Stromal cell of bone marrow (primary cell): ENCODE data around the gene TOMM7.
"Not testable (repeated sequence)": the region's sequence is repeated elsewhere in the genome, so short reads cannot be mapped to it uniquely, and the experiment has no call there.

ENCODE experiments used
- DNase-seq: peaks from one replicate; pipeline ENCODE4 v3.0.0-alpha.2; 2012; ENCODE audit warnings: low read depth

Gene TOMM7

GRCh38 chr7:22821702-22822485 lies 755 bp downstream of the TOMM7 start:
- no peak for DNase-seq

- DNase-seq: no peak
These were observed 3.2 kb downstream of the TOMM7 start for GRCh38 chr7:22819476-22819875.

GRCh38 chr7:22814261-22815208 lies 8.1 kb downstream of the TOMM7 start:
- no peak for DNase-seq

DNA sequence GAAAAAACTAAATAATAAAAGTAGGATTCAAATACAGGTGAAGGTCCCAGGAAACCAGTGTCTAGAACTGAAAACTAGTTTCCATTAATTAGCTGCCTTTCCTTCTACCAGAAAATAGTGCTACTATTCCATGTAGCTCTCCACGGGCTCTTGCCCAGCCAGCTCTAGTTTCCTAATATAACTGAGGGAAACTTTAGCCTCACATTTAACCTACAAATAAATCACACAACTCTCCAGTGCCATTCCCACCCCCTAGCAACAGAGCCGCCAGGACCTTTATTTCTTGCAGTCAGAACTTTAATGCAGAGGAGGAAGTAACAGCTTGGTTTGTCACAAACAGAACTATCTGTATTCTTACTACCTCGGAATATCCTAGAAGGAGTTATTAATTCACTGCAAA lies 10.3 kb downstream of the TOMM7 start:
- DNase-seq: no peak

DNA sequence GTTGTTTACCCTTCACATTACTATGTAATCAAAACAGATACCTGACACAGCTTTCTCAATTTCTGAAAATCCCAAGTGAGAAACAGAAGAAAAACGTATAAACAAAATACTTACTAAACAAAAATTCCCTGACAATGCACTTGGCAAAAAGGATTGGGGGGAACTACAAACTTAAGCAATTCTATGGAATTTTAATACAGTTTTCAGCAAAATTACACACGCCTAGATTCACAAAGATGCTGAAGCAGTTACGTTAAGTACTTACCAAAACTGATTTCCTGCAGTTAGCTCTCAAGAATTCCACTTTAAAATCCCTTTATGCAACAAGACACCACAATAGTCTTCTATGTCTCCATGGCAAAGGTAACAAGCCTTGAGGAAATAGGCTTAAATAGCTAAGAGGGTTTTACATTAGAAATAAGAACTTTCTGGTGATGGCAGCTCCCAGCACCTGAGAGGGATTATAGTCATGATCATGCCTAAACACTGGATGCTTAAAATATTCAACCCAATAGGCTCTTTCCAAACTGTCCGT lies 10.8 kb downstream of the TOMM7 start:
- DNase-seq: no peak

DNA sequence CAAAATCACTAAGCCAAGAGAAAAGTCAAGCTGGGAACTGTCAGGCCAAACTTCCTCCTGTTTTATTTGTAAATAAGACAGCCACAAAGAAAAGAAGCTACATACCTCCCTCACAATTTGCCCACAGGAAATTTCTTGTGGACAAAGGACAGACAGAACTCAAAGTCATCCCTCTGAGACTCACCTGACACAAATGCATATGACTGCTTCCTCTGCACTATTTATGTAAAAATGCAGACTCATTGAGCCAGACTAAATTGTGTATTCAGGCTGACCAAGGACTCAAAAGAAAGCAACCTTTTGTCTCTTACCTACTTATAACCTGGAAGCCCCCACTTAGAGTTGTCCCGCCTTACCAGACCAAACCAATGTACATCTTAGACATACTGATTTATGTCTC lies 11.8 kb downstream of the TOMM7 start:
- DNase-seq: no peak

DNA sequence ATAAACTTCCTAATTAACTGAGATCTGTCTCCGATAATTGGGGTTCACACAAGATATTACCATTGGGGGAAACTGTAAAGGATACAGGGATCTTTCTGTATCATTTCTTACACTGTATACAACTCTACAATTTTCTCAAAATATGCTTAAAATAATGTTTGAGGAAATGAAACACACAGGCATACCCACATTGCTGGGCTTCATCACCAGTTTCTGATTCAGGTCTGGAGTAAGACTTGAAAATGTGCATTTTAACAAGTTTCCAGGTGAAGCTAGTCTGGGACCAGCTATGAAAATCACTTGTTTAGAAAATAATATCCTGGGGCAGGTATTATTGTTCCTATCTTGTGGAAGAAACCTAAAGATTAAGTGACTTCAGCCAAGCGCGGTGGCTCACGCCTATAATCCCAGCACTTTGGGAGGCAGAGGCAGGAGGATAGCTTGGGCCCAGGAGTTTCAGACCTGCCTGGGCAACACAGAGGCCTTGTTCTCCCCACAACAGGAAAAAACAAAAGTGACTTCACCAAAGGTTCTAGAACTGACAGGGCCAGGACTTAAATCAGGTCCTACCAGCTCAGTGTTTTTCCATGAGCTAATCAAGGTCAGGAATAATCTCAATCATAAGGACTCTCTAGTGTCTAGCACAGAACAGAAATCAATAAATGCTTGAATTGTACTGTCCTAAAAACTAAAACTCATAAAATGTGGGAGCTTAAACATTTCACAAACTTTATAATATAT lies 12.6 kb downstream of the TOMM7 start:
- DNase-seq: no peak

- no peak for DNase-seq
These were observed 14.5 kb downstream of the TOMM7 start for GRCh38 chr7:22808140-22808539.

DNA sequence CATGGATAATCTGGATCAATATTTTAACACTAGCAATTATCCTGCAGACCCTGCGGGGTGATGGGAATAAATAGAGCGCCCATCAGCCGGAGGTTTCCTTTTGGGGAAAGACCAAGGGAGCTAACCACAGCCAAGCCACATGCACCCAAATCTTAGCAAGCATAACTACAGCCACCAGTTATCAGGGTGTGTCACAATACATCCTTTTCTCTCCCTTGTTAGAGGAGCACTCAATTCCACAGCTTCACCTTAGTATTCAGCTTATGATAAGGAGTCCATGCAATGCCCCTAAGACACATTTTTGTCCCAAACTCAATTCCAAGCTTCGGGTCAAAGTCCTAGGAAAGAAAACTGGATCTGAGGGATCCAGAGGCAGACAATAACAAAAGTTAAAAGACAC lies 15.9 kb downstream of the TOMM7 start:
- no peak for DNase-seq

DNA sequence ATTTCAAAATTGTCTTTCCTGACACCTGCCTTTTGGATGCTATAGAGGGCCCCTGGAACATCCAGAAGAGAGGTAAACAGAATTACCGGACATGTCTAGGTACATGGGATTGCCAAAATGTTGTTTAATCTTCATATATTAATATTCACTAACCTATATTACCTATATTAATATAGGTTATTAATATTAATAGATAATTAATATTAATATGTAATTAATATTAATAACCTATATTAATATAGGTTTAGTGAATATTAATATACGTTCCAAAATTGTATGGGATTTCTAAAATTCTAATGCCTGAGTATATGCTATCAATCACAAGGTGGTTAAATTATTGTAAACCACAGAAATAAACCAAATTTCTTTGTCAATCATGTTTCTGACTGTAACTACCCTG lies 17.4 kb downstream of the TOMM7 start:
- no peak for DNase-seq

- not testable (repeated sequence) for DNase-seq
These were observed 19.8 kb downstream of the TOMM7 start for GRCh38 chr7:22802831-22803230.

- no peak for DNase-seq
These were observed 20.2 kb downstream of the TOMM7 start for GRCh38 chr7:22802426-22802825.

DNA sequence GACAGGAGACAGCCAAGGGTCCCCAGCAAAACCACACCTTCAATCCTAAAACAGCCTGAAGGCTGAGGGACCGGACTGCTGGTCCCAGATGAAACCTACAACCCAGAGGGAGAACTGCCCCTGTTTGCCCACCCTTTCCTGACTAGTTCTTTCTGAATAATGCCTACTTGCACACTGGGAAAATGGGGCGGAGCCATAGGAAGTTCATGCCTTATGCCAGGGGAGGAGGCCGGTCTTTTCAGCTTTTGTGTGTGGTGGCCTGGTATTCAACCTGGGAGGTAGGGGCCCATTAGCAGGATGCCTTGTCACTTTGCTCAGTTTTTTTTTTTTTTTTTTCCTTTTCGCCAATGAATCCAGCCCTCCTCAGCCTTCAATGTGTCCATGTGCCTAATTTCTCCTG lies 20.7 kb downstream of the TOMM7 start:
- DNase-seq: no peak

DNA sequence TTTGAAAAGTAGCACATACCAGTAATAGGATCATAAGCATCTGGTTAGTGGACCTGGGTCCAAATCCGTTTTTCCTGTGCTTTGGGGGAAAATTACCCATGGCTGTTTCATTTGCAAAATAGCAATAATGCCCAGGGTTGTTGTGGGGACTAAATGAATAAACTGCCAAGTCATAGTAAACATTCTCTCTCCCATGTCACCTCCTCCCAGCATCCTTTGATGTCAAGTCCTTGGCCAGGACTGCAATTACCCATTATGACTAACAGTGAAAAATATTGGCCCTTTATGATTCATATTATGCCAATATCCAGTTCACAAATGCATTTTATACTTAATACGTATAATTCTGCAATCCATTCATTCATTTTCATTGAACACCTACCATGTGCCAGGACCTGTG lies 23.0 kb downstream of the TOMM7 start:
- no peak for DNase-seq

DNA sequence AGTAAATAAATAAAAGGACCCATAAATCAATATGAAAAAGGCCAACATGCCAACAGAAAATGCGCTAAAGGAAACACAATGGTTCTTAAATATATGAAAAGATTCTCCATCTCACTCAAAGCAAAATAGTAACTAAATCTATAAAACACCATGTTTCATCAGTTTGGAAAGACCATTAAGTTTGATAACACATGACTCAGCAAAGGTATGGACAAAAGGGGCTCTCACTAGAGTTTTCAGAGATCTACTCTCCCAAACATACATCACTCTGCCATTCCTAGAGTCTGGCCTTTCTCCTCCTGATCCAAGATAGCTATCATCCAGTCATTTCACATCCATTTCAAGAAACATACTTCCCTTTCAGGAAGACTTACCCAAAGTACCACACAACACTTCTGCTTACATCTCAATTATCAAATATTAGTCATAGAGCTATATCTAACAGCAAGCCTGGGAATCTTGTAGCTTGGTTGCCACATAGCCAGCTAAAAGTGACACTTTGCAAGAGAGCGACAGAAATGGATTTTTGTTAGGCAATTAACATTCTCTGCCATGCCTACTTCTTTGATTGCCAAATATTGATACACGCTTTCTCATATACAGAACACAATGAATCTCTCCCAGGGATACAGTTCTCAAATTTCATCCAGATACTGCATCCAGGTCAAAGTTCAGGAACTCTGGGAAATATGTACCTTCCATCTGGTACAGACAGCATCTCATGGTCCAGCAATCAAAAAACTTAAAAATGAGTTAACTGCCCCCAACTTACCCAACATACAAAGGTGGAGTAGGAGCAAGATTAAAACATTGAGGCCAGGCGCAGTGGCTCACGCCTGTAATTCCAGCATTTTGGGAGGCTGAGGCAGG lies 28.8 kb downstream of the TOMM7 start:
- no peak for DNase-seq

DNA sequence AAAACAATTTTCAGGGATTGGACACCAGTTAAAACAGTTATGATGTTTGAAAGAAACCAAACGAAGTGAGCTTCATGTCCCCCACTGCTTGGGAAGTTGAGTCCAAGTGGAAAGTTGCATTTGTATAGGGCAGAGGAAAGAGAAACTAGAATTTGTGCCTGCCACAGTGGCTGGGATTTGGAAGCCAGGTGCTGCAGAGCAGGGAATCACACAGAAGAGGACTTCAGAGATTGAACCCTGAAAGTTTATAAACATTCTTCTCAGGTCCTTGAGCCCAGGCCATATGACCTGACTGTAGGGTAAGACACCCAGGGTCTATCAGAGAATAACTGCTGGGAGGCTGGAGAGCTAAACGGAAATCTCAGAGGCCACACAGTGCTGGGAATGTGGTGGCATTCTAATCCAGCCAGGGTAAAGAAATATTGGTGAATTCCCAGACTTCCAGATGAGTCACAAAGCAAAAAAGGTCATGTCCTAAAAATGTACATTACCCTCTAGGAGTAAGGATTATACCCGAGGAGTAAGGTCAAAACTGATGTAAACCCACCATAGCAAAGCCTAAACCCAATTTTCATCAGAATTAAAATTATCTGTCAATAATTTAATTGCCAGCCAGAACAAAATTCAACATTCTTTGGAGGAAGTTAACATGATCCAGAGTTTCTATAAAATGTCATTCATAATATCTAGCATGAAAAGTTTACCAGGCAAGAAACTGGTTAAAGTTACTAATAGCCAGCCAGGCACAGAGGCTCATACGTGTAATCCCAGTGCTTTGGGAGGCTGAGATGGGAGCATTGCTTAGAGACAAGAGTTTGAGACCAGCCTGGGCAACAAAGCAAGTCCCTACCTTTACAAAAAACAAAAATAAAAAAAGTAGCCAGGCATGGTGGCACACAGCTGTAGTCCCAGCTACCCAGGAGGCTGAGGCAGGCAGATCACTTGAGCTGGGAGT lies 31.2 kb downstream of the TOMM7 start:
- no peak for DNase-seq

- DNase-seq: not testable (repeated sequence)
These were observed 32.0 kb downstream of the TOMM7 start for GRCh38 chr7:22790640-22791039.

- no peak for DNase-seq
These were observed 34.7 kb downstream of the TOMM7 start for GRCh38 chr7:22787951-22788350.

GRCh38 chr7:22786290-22786932 lies 36.2 kb downstream of the TOMM7 start:
- DNase-seq: no peak

DNA sequence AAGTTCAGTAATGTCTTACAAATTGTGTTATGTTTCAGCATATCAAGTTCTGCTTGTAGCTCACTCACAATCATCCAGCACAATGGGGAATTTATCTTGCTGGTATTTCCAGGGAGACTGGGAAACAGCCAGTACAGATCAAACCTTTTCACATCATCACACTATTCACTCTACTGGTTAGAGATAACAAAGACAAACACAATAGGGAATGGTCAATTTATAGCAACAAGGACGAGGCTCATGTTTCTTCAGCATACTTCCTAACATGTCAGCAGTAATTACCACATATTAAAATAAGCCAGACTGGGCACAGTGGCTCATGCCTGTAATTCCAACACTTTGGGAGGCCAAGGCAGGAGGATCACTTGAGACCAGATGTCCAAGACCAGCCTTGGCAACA lies 38.3 kb downstream of the TOMM7 start:
- DNase-seq: no peak
